Thymus (tissue), 11 donors: ENCODE data around the gene ZDHHC1. TPM values are rescaled to one million over a fixed set of nuclear protein-coding genes. Genes with fewer than 3 reads are reported as not detected.

Source experiments
- DNase-seq, 9 donors: peaks; one replicate each; pipeline ENCODE4 v3.0.0-alpha.2; 2013; ENCODE audit warnings: low spot score in 9 of 9, low read depth in 6 of 9, missing footprints in 1 of 9
- H3K27ac ChIP-seq, 2 donors: one replicate each; pipeline ENCODE4 v1.5.1; 2013; ENCODE audit warnings: control low read depth in 1 of 2, low read depth in 1 of 2, low read length in 1 of 2, mild to moderate bottlenecking in 1 of 2, moderate library complexity in 1 of 2
- H3K27me3 ChIP-seq, 2 donors: one replicate each; pipeline ENCODE4 v1.5.1; 2013; ENCODE audit warnings: low read length in 1 of 2; ENCODE audit not compliant: control insufficient read depth in 2 of 2, insufficient read depth in 1 of 2
- H3K36me3 ChIP-seq, 2 donors: one replicate each; pipeline ENCODE4 v1.5.1; 2013; ENCODE audit warnings: low read length in 1 of 2, mild to moderate bottlenecking in 1 of 2, moderate library complexity in 1 of 2; ENCODE audit not compliant: control insufficient read depth in 2 of 2, insufficient read depth in 2 of 2
- H3K4me1 ChIP-seq, 2 donors: one replicate each; pipeline ENCODE4 v1.5.1; 2013; ENCODE audit warnings: low read length in 2 of 2; ENCODE audit not compliant: control insufficient read depth in 2 of 2, insufficient read depth in 2 of 2
- H3K4me3 ChIP-seq, 2 donors: one replicate each; pipeline ENCODE4 v1.5.1; 2013; ENCODE audit warnings: low read length in 2 of 2, control low read depth in 1 of 2, mild to moderate bottlenecking in 1 of 2
- H3K9me3 ChIP-seq, 2 donors: one replicate each; pipeline ENCODE4 v1.5.1; 2013; ENCODE audit warnings: low read length in 1 of 2, mild to moderate bottlenecking in 1 of 2; ENCODE audit not compliant: control insufficient read depth in 2 of 2, insufficient read depth in 1 of 2
- WGBS: extraction: QIAGEN DNeasy Blood & Tissue Kit; methylation state at CpG from one replicate; pipeline ENCODE4 v1.1.7; 2013; 5-methylcytosine and 5-hydroxymethylcytosine counted together
- polyA plus RNA-seq: library from polyadenylated mRNA; stranded (reverse); fragments of 200-250 nt; gene quantifications from one replicate; pipeline ENCODE4 v1.2.3, GENCODE V29; 2013
- total RNA-seq: library from RNA; stranded (reverse); fragments of 120-200 nt; gene quantifications from one replicate; pipeline ENCODE4 v1.2.4, GENCODE V29; 2013
- donor health status: healthy.

ZDHHC1 gene
- total and polyA plus RNA-seq, 2 donors, result 0.52 to 2.5 TPM

GRCh38 chr16:67346341-67346740 is 69.9 kb downstream of the ZDHHC1 start:
- H3K4me1 ChIP-seq, result no peaks in the 10 kb centered on the region
- H3K9me3 ChIP-seq, result no peaks in the 10 kb centered on the region
- DNase-seq, result no peak
- H3K27me3 ChIP-seq, result no peaks in the 10 kb centered on the region
- no peaks in the 10 kb centered on the region for H3K36me3 ChIP-seq
- H3K4me3 ChIP-seq, result no peak overlapping the region
- WGBS, result 93% methylated on average over 3 of the region's 3 CpGs
- H3K27ac ChIP-seq, result no peak overlapping the region

- no peak for DNase-seq
- no peak overlapping the region for H3K4me3 ChIP-seq
- no peaks in the 10 kb centered on the region for H3K36me3 ChIP-seq
- H3K9me3 ChIP-seq, result no peaks in the 10 kb centered on the region
- H3K27me3 ChIP-seq, result no peaks in the 10 kb centered on the region
- WGBS, result 95% methylated on average over 1 of the region's 1 CpG
- H3K4me1 ChIP-seq, result no peaks in the 10 kb centered on the region
- H3K27ac ChIP-seq, result no peak overlapping the region
Measured at GRCh38 chr16:67345401-67345800, 70.9 kb downstream of the ZDHHC1 start.

Other genes with a start within 250 kb of the ZDHHC1 start
- gene NOL3, start 245.9 kb downstream of the ZDHHC1 start, total RNA-seq, result 2.3 TPM
- gene NOL3, start 245.9 kb downstream of the ZDHHC1 start, polyA plus RNA-seq, result 28.2 TPM
- 5.2 TPM for gene MATCAP1, start 232.5 kb downstream of the ZDHHC1 start, total RNA-seq
- 24.6 TPM for gene MATCAP1, start 232.5 kb downstream of the ZDHHC1 start, polyA plus RNA-seq
- gene EXOC3L1, start 226.3 kb downstream of the ZDHHC1 start, total RNA-seq, result 0.57 TPM
- 2.2 TPM for gene EXOC3L1, start 226.3 kb downstream of the ZDHHC1 start, polyA plus RNA-seq
- 47.7 TPM for gene E2F4, start 224.3 kb downstream of the ZDHHC1 start, total RNA-seq
- gene E2F4, start 224.3 kb downstream of the ZDHHC1 start, polyA plus RNA-seq, result 46.9 TPM
- gene ELMO3, start 217.3 kb downstream of the ZDHHC1 start, total RNA-seq, result 2.3 TPM
- gene ELMO3, start 217.3 kb downstream of the ZDHHC1 start, polyA plus RNA-seq, result 15.3 TPM
- 35.2 TPM for gene TMEM208, start 189.3 kb downstream of the ZDHHC1 start, total RNA-seq
- 71.8 TPM for gene TMEM208, start 189.3 kb downstream of the ZDHHC1 start, polyA plus RNA-seq
- gene FHOD1, start 169.0 kb downstream of the ZDHHC1 start, total RNA-seq, result 5.6 TPM
- gene FHOD1, start 169.0 kb downstream of the ZDHHC1 start, polyA plus RNA-seq, result 27.8 TPM
- gene SLC9A5, start 167.5 kb downstream of the ZDHHC1 start, total RNA-seq, result 0.09 TPM
- 1.1 TPM for gene SLC9A5, start 167.5 kb downstream of the ZDHHC1 start, polyA plus RNA-seq
- gene PLEKHG4, start 136.9 kb downstream of the ZDHHC1 start, total RNA-seq, result 12.6 TPM
- gene PLEKHG4, start 136.9 kb downstream of the ZDHHC1 start, polyA plus RNA-seq, result 16.8 TPM
- 0.19 TPM for gene KCTD19, start 89.7 kb downstream of the ZDHHC1 start, total RNA-seq
- 0.34 TPM for gene KCTD19, start 89.7 kb downstream of the ZDHHC1 start, polyA plus RNA-seq
- gene LRRC36, start 89.7 kb downstream of the ZDHHC1 start, total RNA-seq, result 0.19 TPM
- gene LRRC36, start 89.7 kb downstream of the ZDHHC1 start, polyA plus RNA-seq, result 0.78 TPM
- gene TPPP3, start 23.0 kb downstream of the ZDHHC1 start, total RNA-seq, result 1.6 TPM
- 9.0 TPM for gene TPPP3, start 23.0 kb downstream of the ZDHHC1 start, polyA plus RNA-seq
- 0.09 TPM for gene HSD11B2, start 14.6 kb upstream of the ZDHHC1 start, total RNA-seq
- gene HSD11B2, start 14.6 kb upstream of the ZDHHC1 start, polyA plus RNA-seq, result 7.8 TPM
- gene ATP6V0D1, start 64.7 kb upstream of the ZDHHC1 start, total RNA-seq, result 51.8 TPM
- gene ATP6V0D1, start 64.7 kb upstream of the ZDHHC1 start, polyA plus RNA-seq, result 44.8 TPM
- gene AGRP, start 67.1 kb upstream of the ZDHHC1 start, total RNA-seq, result 0.09 TPM
- gene AGRP, start 67.1 kb upstream of the ZDHHC1 start, polyA plus RNA-seq, result 0.87 TPM
- 5.7 TPM for gene RIPOR1, start 112.4 kb upstream of the ZDHHC1 start, total RNA-seq
- gene RIPOR1, start 112.4 kb upstream of the ZDHHC1 start, polyA plus RNA-seq, result 25.4 TPM
- 61.0 TPM for gene CTCF, start 146.0 kb upstream of the ZDHHC1 start, total RNA-seq
- 44.5 TPM for gene CTCF, start 146.0 kb upstream of the ZDHHC1 start, polyA plus RNA-seq
- 19.7 TPM for gene CARMIL2, start 228.7 kb upstream of the ZDHHC1 start, total RNA-seq
- 85.6 TPM for gene CARMIL2, start 228.7 kb upstream of the ZDHHC1 start, polyA plus RNA-seq
- 15.3 TPM for gene ACD, start 243.8 kb upstream of the ZDHHC1 start, total RNA-seq
- 23.4 TPM for gene ACD, start 243.8 kb upstream of the ZDHHC1 start, polyA plus RNA-seq
- 4.6 TPM for gene PARD6A, start 244.5 kb upstream of the ZDHHC1 start, total RNA-seq
- gene PARD6A, start 244.5 kb upstream of the ZDHHC1 start, polyA plus RNA-seq, result 5.9 TPM